ENCODE measurements around the gene GRIN3B.
"Not testable (repeated sequence)": the region's sequence is repeated elsewhere in the genome, so short reads cannot be mapped to it uniquely, and the experiment has no call there.

The GRIN3B gene

GRCh38 chr19:1020868-1021425, 20.7 kb downstream of the GRIN3B start, which contains the start of gene TMEM259:
Gene TMEM259 (minus strand): TSS chr19:1021123. CDS start chr19:1020996, 127 bp downstream.
- peak; percentile 96 to 97 for DNase-seq

- not testable (repeated sequence) for DNase-seq
These were observed 23.6 kb downstream of the GRIN3B start for GRCh38 chr19:1023883-1024188.

- not testable (repeated sequence) for DNase-seq
These were observed 24.9 kb downstream of the GRIN3B start for GRCh38 chr19:1025080-1025479.

- DNase-seq: no peak
These were observed 26.0 kb downstream of the GRIN3B start, which contains the start of gene CNN2 for GRCh38 chr19:1025960-1026782. Gene CNN2 (plus strand): TSS chr19:1026608. CDS start chr19:1026662, 54 bp downstream.

DNA sequence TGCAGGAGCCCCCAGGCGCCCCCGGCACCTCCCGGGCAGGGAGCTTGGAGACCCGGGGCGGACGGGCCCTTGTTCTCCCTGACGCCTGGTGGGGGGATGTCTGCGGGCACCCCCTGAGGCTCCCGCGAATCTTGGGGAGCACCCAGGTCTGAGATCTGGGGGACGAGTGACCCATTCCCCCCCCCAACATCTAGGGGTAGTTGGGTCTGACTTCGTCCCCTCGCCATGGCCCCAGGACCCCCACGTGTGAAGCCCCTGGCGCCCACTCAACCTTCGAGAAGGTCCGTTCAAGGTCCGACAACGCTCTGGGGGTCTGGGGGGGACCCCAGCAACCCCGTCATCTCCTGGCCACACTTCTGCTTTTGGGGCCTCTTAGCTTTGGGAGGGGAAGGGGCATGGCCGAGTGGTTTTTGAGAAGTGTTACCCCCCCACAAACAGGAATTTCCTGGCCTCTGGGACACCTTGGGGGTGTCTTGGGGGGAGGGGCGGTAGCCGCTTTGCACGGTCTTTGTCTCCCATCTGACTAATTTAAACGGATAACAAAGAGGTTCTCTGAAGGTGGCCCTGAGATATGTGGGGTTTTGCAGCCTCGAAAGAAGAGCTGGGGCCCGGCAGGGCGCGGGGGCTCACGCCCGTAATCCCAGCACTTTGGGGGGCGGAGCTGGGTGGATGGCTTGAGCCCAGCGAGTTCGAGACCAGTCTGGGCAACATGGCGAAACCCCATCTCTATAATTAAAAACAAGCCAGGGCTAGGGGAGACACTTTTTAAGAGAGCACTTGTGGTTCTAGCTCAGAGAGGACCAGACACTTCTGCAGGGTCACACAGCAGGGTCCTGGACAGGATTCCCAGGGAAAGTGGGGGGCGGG, 26.8 kb downstream of the GRIN3B start:
- no peak for DNase-seq

- DNase-seq: no peak
These were observed 27.4 kb downstream of the GRIN3B start for GRCh38 chr19:1027650-1028061.

- DNase-seq: no peak
These were observed 28.1 kb downstream of the GRIN3B start for GRCh38 chr19:1028062-1028926.

DNA sequence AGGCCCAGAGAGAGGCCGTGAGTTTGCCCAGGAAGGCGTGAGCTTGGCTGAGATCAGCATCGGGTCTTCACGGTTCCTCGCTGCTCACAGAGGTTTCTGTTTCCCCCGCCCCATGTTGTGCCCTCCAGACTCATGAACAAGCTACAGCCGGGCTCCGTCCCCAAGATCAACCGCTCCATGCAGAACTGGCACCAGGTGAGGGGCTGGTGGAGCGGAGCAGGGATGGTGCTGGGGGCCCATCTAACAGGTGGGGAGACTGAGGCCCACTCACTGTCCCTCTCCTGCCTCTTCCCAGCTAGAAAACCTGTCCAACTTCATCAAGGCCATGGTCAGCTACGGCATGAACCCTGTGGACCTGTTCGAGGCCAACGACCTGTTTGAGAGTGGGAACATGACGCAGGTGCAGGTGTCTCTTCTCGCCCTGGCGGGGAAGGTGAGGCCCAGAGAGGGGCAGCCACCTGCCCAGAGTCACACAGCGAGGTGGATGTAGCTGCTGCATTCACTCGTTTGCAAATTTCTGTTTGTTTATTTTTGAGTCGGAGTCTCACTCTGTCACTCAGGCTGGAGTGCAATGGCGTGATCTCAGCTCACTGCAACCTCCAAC, 32.1 kb downstream of the GRIN3B start:
- no peak for DNase-seq

DNA sequence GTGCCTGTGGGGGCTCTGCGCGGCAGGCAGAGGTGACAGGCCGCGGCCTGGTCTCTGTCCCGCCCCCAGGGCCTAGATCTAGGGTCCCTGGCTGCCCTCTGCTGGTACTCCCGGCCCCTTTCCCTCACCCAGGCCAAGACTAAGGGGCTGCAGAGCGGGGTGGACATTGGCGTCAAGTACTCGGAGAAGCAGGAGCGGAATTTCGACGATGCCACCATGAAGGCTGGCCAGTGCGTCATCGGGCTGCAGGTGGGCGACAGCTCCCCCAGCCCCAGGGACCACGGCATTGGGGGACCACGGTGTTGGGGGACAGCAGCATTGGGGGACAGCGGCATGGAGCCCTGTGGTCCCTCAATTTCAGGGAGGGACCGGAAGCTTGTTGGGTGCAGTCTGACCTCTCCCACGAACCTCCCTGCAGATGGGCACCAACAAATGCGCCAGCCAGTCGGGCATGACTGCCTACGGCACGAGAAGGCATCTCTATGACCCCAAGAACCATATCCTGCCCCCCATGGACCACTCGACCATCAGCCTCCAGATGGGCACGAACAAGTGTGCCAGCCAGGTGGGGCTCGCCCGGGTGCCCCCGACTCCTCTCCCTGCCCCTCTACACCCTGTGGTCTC, 35.9 kb downstream of the GRIN3B start:
- no peak for DNase-seq

DNA sequence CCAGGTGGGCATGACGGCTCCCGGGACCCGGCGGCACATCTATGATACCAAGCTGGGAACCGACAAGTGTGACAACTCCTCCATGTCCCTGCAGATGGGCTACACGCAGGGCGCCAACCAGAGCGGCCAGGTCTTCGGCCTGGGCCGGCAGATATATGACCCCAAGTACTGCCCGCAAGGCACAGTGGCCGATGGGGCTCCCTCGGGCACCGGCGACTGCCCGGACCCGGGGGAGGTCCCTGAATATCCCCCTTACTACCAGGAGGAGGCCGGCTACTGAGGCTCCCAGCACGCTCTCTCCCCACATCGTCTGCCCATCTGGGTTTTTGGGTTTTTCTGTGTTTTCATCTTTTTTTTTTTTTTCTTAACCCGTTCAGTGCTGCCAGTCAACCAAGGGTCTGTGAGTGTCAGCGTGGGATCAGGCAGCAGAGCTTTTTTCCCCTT, 37.4 kb downstream of the GRIN3B start:
- no peak for DNase-seq

DNA sequence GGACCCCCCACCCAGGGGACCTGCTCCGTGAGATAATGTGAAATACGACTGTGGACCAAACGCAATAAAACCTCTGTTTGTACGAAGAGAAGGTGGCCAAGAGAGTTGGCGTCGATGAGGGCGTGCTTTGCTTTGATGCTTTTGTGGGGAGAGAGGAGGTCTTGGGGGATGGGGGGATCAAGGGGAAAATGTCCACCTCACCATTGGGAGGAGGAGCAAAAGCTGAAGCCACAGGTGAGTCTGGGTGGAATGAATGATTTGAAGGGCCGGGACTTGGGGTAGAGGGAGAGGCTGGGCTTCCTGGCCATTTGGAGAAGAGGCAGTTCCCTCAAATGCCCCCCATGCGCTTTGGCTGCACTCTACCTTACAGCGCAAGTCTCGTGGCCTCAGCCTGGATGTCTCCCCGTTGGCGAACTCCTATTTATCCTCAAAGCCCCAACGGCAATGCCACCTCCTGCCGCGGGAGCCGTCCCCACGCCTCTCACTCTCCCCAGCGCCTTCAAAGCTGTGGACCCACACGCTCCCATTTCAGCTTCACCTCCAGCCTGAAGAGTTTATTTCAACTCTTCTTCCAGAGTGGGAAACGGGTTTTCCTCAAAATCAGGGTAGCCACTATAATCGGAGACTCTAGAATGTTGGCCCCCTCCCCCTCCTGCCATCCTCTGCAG, 38.9 kb downstream of the GRIN3B start:
- DNase-seq: no peak

DNA sequence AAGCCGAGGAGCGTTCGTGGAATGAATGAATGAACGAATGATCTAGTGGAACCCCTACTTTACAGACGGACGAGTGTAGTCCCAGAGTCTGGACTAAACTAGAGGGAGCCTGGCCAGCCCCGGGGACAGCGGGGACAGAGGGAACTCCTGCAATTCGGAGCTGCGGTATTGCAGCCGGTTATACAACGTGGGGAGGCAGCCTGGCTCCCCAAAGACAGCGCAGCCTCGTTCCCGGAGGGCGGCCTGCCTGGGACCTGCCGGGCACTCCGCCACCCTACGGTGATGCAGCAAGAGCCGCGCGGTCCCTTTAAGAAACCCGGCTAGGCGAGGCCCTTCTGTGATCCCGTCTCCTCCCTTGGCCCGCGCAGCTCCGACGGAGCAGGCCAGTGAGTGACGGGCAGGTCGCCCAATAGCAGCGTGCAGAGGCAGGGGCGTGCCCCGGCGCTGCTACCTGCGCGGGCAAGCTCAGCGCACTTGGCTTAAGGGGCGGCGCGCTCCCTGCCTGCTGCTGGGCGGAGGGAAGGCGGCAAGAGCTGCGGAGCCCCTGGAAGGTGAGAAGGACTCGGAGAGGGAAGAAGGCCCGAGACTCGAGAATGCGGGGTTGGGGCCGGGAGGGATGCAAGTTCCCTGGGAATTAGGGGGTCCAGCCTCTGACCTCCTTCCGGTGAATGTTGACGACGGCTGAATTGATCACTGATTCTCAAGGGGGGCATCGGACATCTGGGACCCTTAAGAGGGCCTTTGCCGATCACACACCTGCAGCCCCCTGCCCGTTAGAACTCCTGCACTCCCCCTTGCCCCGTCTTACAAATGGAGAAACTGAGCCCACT, 39.6 kb downstream of the GRIN3B start, which contains the start of gene ABCA7:
Gene ABCA7, plus strand, starts transcription at position 462 of the 830 bp plus-strand sequence. CDS start 1,255 bp downstream, outside the sequence.
- peak; percentile 88 to 93 for DNase-seq

DNA sequence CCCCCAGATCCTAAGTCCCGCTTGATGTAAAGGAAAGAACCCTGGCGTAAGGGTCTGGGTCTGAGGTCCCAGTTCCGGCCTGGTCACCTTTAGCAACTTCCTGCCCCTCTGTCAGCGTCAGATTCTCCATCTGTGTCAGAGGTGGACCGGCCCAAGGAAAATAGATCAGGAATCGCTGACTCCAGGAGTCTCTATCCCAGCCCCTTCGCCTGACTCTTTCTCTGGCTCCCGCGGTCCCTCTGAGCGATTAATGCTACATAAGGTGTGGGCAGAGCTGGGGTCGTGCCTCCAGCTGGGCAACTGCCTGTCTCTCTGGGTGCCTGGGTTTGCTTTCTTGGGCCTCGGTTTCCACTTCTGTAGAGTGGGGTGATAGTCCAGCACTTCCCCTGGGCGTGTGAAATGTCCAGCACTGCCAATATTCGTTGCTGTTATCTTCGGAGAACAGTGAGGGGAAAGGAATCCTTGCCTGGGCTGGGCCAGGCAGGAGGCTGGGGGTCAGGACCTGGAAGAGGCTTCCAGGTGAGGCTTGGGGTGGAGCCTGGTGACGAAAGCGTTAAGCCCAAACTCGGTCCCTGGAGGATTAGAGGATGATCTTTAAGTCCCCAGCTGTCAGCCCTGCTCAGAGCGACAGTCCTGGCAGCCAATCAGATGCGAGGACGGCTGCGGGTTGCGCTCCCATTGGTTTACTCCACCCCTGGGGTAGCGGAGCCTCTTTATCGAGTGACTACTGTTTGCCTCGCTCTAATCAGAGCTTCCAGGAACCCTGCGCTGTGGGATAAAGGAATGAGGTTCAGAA, 40.5 kb downstream of the GRIN3B start:
- DNase-seq: peak; percentile 52 to 80

GRCh38 chr19:1041272-1041834, 41.1 kb downstream of the GRIN3B start:
- DNase-seq: no peak

DNA sequence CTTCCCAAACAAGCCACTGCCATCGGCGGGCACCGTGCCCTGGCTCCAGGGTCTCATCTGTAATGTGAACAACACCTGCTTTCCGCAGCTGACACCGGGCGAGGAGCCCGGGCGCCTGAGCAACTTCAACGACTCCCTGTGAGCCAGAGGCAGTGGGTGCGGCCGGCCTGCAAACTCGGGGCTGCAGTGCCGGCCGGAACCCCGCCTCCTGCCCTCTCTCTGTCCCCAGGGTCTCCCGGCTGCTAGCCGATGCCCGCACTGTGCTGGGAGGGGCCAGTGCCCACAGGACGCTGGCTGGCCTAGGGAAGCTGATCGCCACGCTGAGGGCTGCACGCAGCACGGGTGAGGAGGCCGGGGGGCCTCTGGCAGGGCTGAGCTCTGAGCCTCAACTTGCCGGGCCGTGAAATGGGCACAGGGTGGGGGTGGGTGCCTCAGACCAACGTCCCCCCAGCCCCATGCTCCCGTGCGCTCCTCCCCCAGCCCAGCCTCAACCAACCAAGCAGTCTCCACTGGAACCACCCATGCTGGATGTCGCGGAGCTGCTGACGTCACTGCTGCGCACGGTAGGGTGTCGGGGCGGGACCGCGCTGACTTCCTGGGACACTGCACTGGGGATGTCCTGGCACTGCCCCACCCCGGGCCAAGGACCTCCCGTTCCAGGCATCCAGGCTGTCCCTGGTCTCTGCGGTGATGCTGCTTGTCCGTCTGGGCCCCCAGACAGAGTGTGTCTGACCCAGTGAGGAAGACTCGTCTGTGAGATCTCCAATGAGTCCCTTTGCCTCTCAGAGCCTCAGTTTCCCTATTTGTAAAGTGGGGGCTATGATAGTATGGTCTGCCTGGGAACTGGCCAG, 41.8 kb downstream of the GRIN3B start:
- DNase-seq: no peak

- no peak for DNase-seq
These were observed 42.7 kb downstream of the GRIN3B start for GRCh38 chr19:1042689-1043511.

DNA sequence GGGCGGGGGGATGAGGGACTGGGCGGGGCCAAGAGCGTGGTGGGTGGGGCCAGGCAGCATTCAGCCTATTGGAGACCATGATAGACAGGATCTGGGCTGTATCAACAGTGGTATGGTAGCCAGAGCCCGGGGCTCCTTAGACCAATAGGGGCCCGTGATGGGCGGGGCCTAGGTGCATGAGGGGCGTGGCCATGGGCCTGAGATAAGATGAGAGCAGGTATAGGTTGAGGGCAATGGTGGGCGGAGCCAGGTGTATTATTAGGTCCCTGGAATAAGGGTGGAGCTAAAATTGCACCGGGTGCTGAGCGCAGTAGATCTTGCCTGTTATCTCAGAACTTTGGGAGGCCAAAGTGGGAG, 45.0 kb downstream of the GRIN3B start:
- no peak for DNase-seq
